GM10248 (cell line): Measurements from ENCODE around the gene BEST1.

Experiments used
- CTCF ChIA-PET: fragments of 300-600 bp; sonication (Branson Sonifier 250); formaldehyde crosslinking; extraction: SDS; loops from one replicate; lab custom pipeline; 2021; ENCODE audit warnings: antibody characterized with exemption; lab: Yijun Ruan, JAX
- POLR2A ChIA-PET: fragments of 350-650 bp; sonication (Branson Sonifier 250); formaldehyde crosslinking; extraction: SDS; loops from one replicate; lab custom pipeline; 2020; ENCODE audit warnings: antibody characterized with exemption; lab: Yijun Ruan, JAX
- DNase-seq: peaks from one replicate; pipeline ENCODE4 v3.0.0; 2012; ENCODE audit errors: extremely low spot score
- TF ChIP-seq, protein P1 (sequence below): IDR thresholded peaks from 2 replicates; pipeline ENCODE4 v1.5.1; 2012; ENCODE audit warnings: mild to moderate bottlenecking, low read depth; ENCODE audit errors: extremely low read depth, missing control alignments, control extremely low read depth

The BEST1 gene

DNA sequence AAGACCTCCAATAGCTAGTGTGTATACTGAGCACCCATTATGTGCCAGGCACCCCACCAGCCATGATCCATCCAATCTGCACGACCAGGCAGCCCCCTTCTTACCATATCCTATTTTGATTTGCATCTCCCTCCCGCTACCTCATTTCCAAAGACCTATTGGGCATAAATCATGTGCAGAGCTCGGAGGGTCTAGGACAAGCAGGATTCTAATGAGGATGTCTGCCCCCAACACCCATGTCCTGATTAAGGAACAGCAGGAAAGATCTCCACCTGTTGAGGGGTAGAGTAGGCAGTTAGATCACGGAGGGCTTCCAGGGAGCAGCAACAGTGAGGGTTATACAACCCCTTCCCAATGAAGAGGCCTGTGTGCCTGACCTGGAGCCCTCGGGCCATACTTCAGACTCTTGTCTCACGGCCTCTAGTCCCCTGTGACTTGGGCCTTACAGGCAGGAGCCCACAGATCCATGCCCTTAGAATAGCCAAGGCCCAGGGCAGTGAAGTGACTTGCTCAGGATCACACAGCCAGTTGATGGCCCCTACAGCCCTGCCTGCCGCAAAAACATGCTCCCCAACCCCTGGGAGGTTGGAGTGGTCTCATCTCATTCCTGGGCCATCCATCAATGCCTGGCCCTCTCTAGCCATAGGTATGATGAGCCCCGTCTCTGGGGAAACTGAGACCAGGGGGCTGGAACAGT lies 36.3 kb upstream of the BEST1 start:
- CTCF ChIA-PET: interaction anchor here (1.0 to 7.9 kb wide), 6 partner anchors 10 to 168 kb away, joined by 3 to 80 read pairs (median 10); no protein-coding TSS in a partner anchor
- DNase-seq: no peak
- POLR2A ChIA-PET: interaction anchor here (0.5 kb wide), 1 partner anchor 886 kb away, joined by 3 read pairs; no protein-coding TSS in a partner anchor
- TF ChIP-seq, protein P1, sequence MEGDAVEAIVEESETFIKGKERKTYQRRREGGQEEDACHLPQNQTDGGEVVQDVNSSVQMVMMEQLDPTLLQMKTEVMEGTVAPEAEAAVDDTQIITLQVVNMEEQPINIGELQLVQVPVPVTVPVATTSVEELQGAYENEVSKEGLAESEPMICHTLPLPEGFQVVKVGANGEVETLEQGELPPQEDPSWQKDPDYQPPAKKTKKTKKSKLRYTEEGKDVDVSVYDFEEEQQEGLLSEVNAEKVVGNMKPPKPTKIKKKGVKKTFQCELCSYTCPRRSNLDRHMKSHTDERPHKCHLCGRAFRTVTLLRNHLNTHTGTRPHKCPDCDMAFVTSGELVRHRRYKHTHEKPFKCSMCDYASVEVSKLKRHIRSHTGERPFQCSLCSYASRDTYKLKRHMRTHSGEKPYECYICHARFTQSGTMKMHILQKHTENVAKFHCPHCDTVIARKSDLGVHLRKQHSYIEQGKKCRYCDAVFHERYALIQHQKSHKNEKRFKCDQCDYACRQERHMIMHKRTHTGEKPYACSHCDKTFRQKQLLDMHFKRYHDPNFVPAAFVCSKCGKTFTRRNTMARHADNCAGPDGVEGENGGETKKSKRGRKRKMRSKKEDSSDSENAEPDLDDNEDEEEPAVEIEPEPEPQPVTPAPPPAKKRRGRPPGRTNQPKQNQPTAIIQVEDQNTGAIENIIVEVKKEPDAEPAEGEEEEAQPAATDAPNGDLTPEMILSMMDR: no peak

GRCh38 chr11:61914471-61915171 lies 35.5 kb upstream of the BEST1 start:
- ChIA-PET CTCF (interaction anchor here (1.4 to 3.9 kb wide), 4 partner anchors 16 to 193 kb away, joined by 3 to 26 read pairs (median 10); no protein-coding TSS in a partner anchor), POLR2A (interaction anchor here (0.5 kb wide), 1 partner anchor 886 kb away, joined by 3 read pairs; no protein-coding TSS in a partner anchor)
- TF ChIP-seq, protein P1: no peak
- no peak for DNase-seq

DNA sequence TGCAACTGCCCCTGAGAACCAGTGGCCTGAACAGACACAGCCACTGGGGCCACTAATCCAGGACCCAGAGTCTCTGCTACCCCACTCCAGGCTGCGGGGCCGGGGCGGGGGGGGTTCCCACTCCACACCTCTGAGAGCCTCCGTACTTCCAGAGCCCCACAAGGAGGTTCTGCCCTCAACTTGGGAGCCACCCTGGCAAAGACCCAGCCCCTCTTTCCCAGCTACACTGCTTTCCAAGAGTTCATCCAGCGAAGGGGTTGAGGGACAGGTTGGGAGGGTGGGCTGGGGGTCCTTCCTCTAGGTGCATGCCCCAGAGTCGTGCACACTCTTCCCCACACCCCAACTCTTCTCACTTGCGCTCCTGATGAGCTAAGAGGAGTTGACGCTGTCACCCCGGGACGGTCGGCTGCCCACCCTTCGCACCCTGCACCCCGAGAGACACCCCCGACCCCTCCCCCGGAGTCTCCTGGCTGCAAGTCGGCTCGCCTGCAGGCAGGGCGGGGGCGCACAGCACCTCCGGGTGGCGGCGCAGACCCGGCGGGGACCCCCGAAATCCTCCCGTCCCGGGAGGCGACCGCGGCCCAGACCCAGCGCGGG lies 33.3 kb upstream of the BEST1 start:
- no peak for DNase-seq
- TF ChIP-seq, protein P1: no peak
- CTCF ChIA-PET: interaction anchor here (1.3 to 3.9 kb wide), 2 partner anchors 18 to 165 kb away, joined by 3 to 26 read pairs; no protein-coding TSS in a partner anchor
- POLR2A ChIA-PET: no interaction called here

DNA sequence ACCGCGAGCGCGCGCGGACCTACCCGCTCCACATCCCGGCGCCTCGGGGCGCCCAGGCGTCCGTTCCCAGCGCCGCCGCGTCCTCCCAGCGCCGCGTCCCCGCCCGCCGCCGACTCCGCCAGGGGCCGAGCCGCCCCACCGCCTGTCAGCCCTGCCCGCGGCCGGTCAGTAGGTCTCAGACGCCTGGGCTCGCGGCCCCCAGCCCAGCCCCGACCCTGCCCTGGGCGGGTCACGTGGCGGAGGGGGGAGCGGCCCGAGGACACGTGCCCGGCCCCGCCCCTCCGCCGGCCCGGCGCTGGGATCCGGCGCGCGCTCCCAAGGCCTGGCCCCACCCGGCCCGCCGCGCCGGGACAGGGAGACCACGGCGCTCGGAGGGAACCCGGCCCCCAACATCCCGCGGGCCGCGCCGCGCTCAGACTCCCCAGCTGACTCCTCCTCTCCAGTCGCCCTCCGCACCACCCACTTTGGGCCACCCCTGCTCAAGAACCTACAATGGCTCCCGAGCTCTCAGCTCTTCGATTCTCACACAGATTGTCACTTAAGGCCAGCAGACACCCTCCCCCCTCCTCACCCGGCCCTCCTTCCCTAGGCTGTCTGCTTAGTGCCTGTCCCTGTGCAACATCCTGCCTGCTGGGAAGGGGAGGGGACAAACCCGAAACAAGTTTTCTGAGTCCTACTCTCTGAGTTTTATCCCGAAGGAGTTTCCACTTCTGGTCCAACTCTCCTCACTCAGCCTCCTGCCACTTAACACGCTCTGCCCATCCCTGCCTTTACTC lies 32.6 kb upstream of the BEST1 start, which contains the start of gene RAB3IL1:
Gene RAB3IL1 (minus strand): TSS at position 233 of the 776 bp plus-strand sequence. CDS start 199 bp downstream, at position 34.
- DNase-seq: no peak
- ChIA-PET CTCF (interaction anchor here (1.3 to 3.9 kb wide), 2 partner anchors 19 to 164 kb away, joined by 3 to 26 read pairs; no protein-coding TSS in a partner anchor), POLR2A (no interaction called here)
- TF ChIP-seq, protein P1: no peak

DNA sequence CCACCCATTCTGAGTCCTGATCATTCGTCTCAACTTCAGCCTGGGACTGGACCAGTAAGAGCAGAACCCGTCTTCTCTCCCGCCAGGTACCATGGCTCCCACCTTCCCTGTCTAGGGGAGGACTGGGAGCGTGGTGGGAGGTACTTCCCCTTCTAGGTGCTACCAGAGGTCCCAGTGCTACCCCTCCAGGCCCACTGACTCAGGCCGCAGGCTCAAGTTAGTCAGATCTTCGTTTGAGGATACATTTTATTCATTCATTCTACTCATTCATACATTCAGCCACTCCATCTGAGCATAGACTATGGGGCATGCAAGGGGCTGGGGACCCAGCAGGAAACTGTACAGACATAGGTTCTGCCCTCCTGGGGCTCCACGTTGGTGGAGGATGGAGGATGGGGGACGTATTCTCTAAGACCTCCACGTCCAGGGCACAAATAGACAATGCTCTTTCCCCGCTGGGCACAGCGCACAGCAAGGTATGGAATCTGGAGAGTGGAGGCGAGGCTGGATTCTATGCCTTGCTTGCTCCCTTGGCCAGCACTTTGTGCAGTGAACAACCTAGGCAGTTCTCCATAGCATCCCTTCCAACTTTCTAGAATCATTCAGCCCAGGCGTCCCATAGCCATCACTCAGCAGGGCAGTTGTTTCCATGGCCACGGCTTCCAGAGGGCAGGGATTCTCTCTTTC lies 31.8 kb upstream of the BEST1 start:
- CTCF ChIA-PET: interaction anchor here (1.2 to 3.9 kb wide), 4 partner anchors 16 to 164 kb away, joined by 3 to 26 read pairs (median 8); no protein-coding TSS in a partner anchor
- no peak for DNase-seq
- POLR2A ChIA-PET: no interaction called here
- TF ChIP-seq, protein P1: no peak
